HG03575 (cell line): ENCODE data around the gene TSPAN9.

Source experiments
- ATAC-seq: cut with Tn5 transposase; IDR thresholded peaks from one replicate; pipeline ENCODE4 v1.9.1; 2021; ENCODE audit not compliant: unreplicated experiment, insufficient number of reproducible peaks, low FRiP score; ENCODE audit errors: extremely low read depth

Gene TSPAN9

GRCh38 chr12:3134126-3134525 is 56.9 kb downstream of the TSPAN9 start:
- ATAC-seq = no peak

GRCh38 chr12:3134526-3135135 is 57.5 kb downstream of the TSPAN9 start:
- no peak for ATAC-seq

GRCh38 chr12:3135522-3136461 is 58.6 kb downstream of the TSPAN9 start:
- no peak for ATAC-seq

GRCh38 chr12:3136641-3137267 is 59.6 kb downstream of the TSPAN9 start:
- ATAC-seq = no peak

- no peak for ATAC-seq
These were observed 60.1 kb downstream of the TSPAN9 start for GRCh38 chr12:3137268-3137781.

GRCh38 chr12:3137814-3138445 is 60.8 kb downstream of the TSPAN9 start:
- no peak for ATAC-seq

GRCh38 chr12:3138941-3139511 is 61.8 kb downstream of the TSPAN9 start:
- no peak for ATAC-seq

GRCh38 chr12:3139760-3140159 is 62.6 kb downstream of the TSPAN9 start:
- ATAC-seq = no peak

- ATAC-seq = no peak
These were observed 63.1 kb downstream of the TSPAN9 start for GRCh38 chr12:3140284-3140683.

GRCh38 chr12:3141339-3142321 is 64.5 kb downstream of the TSPAN9 start:
- no peak for ATAC-seq

GRCh38 chr12:3142386-3142785 is 65.2 kb downstream of the TSPAN9 start:
- ATAC-seq = no peak

- no peak for ATAC-seq
These were observed 67.3 kb downstream of the TSPAN9 start for GRCh38 chr12:3144495-3144894.

- no peak for ATAC-seq
These were observed 67.9 kb downstream of the TSPAN9 start for GRCh38 chr12:3145033-3145432.

- ATAC-seq = no peak
These were observed 68.5 kb downstream of the TSPAN9 start for GRCh38 chr12:3145546-3146310.

- no peak for ATAC-seq
These were observed 70.1 kb downstream of the TSPAN9 start for GRCh38 chr12:3147260-3147659.

- no peak for ATAC-seq
These were observed 71.3 kb downstream of the TSPAN9 start for GRCh38 chr12:3148366-3149000.
